ENCODE results near the gene KRT74. TPM values are rescaled to one million over a fixed set of nuclear protein-coding genes. Genes with fewer than 3 reads are reported as not detected.

Gene KRT74
- total and polyA plus RNA-seq, 4 donors = not detected

DNA sequence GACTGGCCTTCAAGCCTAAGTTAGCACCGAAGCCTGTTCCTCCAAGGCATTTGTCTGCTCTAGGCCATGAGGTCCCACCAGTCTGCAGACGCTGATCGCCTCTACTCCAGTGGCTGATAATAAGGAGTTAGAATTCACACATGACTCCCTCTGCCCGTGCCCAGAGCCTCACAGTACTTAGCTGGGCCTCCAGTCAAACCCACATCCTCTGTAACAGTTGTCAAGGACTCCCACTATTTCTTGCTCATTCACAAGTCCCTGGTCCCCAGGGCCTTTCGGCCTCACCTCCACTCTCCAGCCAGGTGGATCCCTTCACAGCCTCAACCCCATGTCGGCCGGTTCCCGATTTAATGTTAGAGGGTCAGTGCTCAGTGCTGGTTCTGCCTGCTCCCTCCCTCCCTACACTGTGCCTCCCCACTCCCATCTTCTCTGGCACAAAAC is 47.1 kb downstream of the KRT74 start:
- 77 to 82% methylated on average over 8 of the region's 8 CpGs for WGBS, 2 donors
- ATAC-seq (ENCODE audit: insufficient read depth, low FRiP score) = no peak
- Histone ChIP-seq H3K4me3 (no peak overlapping the region), H3K9ac (ENCODE audit: insufficient read depth in 1 of 2, low read length in 2 of 2) (no peak overlapping the region), H3K4me1 (ENCODE audit: control insufficient read depth in 5 of 5, insufficient read depth in 5 of 5, low read length in 5 of 5) (peaks cover 0 to 4% (median 0%) of the 10 kb centered on the region in 5 donors), H3K27ac (ENCODE audit: low read depth in 1 of 2, low read length in 1 of 2) (no peak overlapping the region), H3K27me3 (ENCODE audit: control insufficient read depth in 3 of 3, insufficient read depth in 3 of 3, low read length in 2 of 3) (no peaks in the 10 kb centered on the region), H3K9me3 (ENCODE audit: control insufficient read depth in 4 of 4, insufficient read depth in 3 of 4, low read length in 3 of 4) (no peaks in the 10 kb centered on the region), H3K36me3 (ENCODE audit: control insufficient read depth in 4 of 4, insufficient read depth in 4 of 4, low read length in 4 of 4) (no peaks in the 10 kb centered on the region)
- TF ChIP-seq CTCF (IDR thresholded peaks at IDR 0.05; ENCODE audit: control extremely low read depth, extremely low read depth) = no peak
- DNase-seq = no peak

GRCh38 chr12:52525661-52526499 is 47.8 kb downstream of the KRT74 start:
- DNase-seq (no peak), ATAC-seq (ENCODE audit: insufficient read depth, low FRiP score) (no peak)
- 79 to 86% methylated on average over 13 of the region's 13 CpGs for WGBS, 2 donors
- Histone ChIP-seq H3K27me3 (ENCODE audit: control insufficient read depth in 3 of 3, insufficient read depth in 3 of 3, low read length in 2 of 3) (no peaks in the 10 kb centered on the region), H3K9ac (ENCODE audit: insufficient read depth in 1 of 2, low read length in 2 of 2) (no peak overlapping the region), H3K9me3 (ENCODE audit: control insufficient read depth in 4 of 4, insufficient read depth in 3 of 4, low read length in 3 of 4) (no peaks in the 10 kb centered on the region), H3K4me3 (no peak overlapping the region), H3K4me1 (ENCODE audit: control insufficient read depth in 5 of 5, insufficient read depth in 5 of 5, low read length in 5 of 5) (peaks cover 0 to 4% (median 0%) of the 10 kb centered on the region in 5 donors), H3K27ac (ENCODE audit: low read depth in 1 of 2, low read length in 1 of 2) (no peak overlapping the region), H3K36me3 (ENCODE audit: control insufficient read depth in 4 of 4, insufficient read depth in 4 of 4, low read length in 4 of 4) (no peaks in the 10 kb centered on the region)
- no peak for TF ChIP-seq CTCF (IDR thresholded peaks at IDR 0.05; ENCODE audit: control extremely low read depth, extremely low read depth)

- Histone ChIP-seq H3K4me3 (no peak overlapping the region), H3K27me3 (ENCODE audit: control insufficient read depth in 3 of 3, insufficient read depth in 3 of 3, low read length in 2 of 3) (no peaks in the 10 kb centered on the region), H3K36me3 (ENCODE audit: control insufficient read depth in 4 of 4, insufficient read depth in 4 of 4, low read length in 4 of 4) (no peaks in the 10 kb centered on the region), H3K9ac (ENCODE audit: insufficient read depth in 1 of 2, low read length in 2 of 2) (no peak overlapping the region), H3K9me3 (ENCODE audit: control insufficient read depth in 4 of 4, insufficient read depth in 3 of 4, low read length in 3 of 4) (no peaks in the 10 kb centered on the region), H3K4me1 (ENCODE audit: control insufficient read depth in 5 of 5, insufficient read depth in 5 of 5, low read length in 5 of 5) (peaks cover 0 to 4% (median 0%) of the 10 kb centered on the region in 5 donors), H3K27ac (ENCODE audit: low read depth in 1 of 2, low read length in 1 of 2) (no peak overlapping the region)
- no peak for DNase-seq
- ATAC-seq (ENCODE audit: insufficient read depth, low FRiP score) = no peak
- no peak for TF ChIP-seq CTCF (IDR thresholded peaks at IDR 0.05; ENCODE audit: control extremely low read depth, extremely low read depth)
- 77 to 92% methylated on average over 5 of the region's 5 CpGs for WGBS, 2 donors
Observed at GRCh38 chr12:52524898-52525591, 48.6 kb downstream of the KRT74 start.
